GM19023 (cell line): Measurements from ENCODE around the gene DPY30.

ENCODE experiments used
- ATAC-seq: cut with Tn5 transposase; IDR thresholded peaks from one replicate; pipeline ENCODE4 v1.9.1; 2021; ENCODE audit warnings: mild to moderate bottlenecking, moderate library complexity; ENCODE audit not compliant: unreplicated experiment

The DPY30 gene

DNA sequence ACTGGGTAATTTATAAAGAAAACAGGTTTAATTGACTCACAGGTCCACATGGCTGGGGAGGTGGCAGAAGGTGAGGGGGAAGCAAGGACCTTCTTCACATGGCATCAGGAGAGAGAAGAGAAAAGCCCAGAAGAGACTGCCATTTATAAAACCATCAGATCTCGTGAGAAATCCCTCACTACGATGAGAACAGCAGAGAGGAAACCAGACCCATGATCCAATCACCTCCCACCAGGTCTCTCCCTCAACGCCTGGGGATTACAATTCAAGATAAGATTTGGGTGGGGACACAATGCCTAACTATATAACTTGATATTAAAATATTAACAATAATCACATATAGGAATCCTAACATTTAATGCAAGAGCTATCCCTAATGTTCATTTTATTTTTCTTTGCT, 60.6 kb downstream of the DPY30 start:
- ATAC-seq = no peak

- ATAC-seq = no peak
Measured at GRCh38 chr2:31978436-31978835, 61.2 kb downstream of the DPY30 start.
